Measurements from ENCODE around the gene ARL15.

Gene ARL15

DNA sequence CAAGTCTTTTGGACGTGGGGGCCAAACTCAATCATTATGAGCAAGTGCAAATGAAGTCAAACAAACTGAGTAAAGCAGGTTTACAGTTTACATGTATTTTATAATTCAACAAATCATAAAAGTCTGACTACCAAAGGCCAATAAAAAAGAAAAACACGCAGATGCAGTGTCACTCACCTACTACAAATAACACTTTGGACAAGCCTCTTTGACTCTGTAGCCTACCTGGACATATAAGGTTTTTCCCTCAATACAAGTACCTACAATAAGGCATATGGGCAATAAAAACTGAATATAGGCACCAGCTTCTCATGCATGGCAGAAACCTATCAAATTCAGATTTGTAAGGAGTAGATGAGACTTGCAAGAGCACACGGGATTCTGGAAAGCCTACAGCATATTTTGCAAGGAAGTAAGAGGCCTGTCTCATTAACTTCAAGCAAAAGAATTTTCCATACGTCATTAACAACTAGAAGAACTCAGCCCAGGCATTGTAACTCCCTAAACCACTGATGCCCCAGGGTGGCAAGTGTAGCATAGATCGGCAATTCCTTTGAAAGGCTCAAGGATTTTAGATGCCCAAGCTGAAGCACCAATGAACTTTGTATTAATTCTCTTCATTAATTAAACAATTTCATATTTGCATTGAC, 21.7 kb downstream of the ARL15 start:
- Histone ChIP-seq H3K4me3 (ENCODE audit: low read depth, low read length) (no peak overlapping the region), H3K27me3 (replicated peaks) (no peaks in the 10 kb centered on the region), H3K27ac (no peak overlapping the region), H3K36me3 (replicated peaks) (no peaks in the 10 kb centered on the region)
- TF ChIP-seq CTCF (IDR thresholded peaks at IDR 0.05; ENCODE audit: low read depth, low read length, missing control alignments) = no peak
- in situ Hi-C loops (cut with HindIII; ENCODE audit: low pct_ligation_motif_present, low sequenced_read_pairs) = no loop called here
- DNase-seq = no peak

- in situ Hi-C loops (cut with HindIII; ENCODE audit: low pct_ligation_motif_present, low sequenced_read_pairs) = no loop called here
- no peak overlapping the region for H3K4me3 ChIP-seq (ENCODE audit: low read depth, low read length)
- no peaks in the 10 kb centered on the region for H3K36me3 ChIP-seq (replicated peaks)
- no peaks in the 10 kb centered on the region for H3K27me3 ChIP-seq (replicated peaks)
- DNase-seq = no peak
- TF ChIP-seq CTCF (IDR thresholded peaks at IDR 0.05; ENCODE audit: low read depth, low read length, missing control alignments) = no peak
- no peak overlapping the region for H3K27ac ChIP-seq
These were observed 24.7 kb downstream of the ARL15 start for GRCh38 chr5:54285686-54286085.

- TF ChIP-seq CTCF (IDR thresholded peaks at IDR 0.05; ENCODE audit: low read depth, low read length, missing control alignments) = no peak
- H3K4me3 ChIP-seq (ENCODE audit: low read depth, low read length) = no peak overlapping the region
- no peaks in the 10 kb centered on the region for H3K27me3 ChIP-seq (replicated peaks)
- no peak overlapping the region for H3K27ac ChIP-seq
- no peak for DNase-seq
- in situ Hi-C loops (cut with HindIII; ENCODE audit: low pct_ligation_motif_present, low sequenced_read_pairs) = no loop called here
- no peaks in the 10 kb centered on the region for H3K36me3 ChIP-seq (replicated peaks)
These were observed 25.8 kb downstream of the ARL15 start for GRCh38 chr5:54284586-54284985.

DNA sequence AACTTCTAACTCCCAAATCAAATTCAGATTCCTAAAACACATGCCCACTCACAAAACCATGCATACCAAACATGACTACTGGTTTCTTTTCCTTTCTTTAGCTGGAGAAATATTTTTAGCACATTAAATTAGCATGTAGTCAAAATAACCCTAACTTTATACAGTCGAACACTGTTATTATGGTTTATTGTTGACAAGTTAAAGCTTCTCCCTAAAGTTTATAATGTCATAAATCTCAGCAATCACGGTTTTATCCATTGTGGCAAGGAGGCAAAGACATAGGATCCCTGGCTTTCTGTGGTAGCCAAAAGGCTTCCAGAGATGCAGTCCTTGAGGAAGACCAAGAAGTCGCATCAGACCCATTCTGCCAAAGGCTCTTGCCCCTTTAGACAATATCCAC, 27.5 kb downstream of the ARL15 start:
- Histone ChIP-seq H3K4me3 (ENCODE audit: low read depth, low read length) (no peak overlapping the region), H3K27me3 (replicated peaks) (no peaks in the 10 kb centered on the region), H3K36me3 (replicated peaks) (no peaks in the 10 kb centered on the region), H3K27ac (no peak overlapping the region)
- no peak for DNase-seq
- in situ Hi-C loops (cut with HindIII; ENCODE audit: low pct_ligation_motif_present, low sequenced_read_pairs) = no loop called here
- TF ChIP-seq CTCF (IDR thresholded peaks at IDR 0.05; ENCODE audit: low read depth, low read length, missing control alignments) = no peak

DNA sequence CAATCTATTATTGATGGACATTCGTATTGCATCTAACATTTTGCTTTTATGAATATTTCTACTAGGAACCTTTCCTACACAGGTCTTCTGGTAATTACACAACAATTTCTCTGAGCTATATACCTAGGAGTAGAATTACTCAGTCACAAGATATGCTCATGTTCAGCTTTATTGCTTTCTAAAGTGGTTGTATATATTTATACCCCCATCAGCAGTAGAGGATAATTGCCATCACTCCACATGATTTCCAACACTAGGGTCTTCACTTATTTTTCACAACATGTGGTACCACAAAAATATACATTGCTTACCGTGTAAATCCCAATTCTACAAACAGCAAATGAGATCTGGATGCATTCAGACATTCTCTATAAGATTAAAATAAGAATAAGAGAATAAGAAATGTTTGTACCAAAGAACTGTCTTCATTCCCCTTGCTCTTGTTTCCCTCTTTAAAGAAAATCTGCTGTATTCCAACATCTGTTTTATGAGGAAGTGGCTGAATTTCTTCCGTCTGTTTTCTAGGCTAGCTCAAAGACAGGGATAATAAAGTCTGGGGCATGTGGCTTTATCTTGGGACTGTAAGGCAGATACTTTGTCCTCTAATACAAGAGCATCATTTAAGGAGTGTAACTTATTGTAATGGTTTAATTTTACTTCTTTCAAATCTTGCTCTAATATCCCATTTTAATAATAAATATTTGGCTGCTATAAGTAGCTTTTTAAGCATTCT, 28.2 kb downstream of the ARL15 start:
- in situ Hi-C loops (cut with HindIII; ENCODE audit: low pct_ligation_motif_present, low sequenced_read_pairs) = no loop called here
- no peak overlapping the region for H3K4me3 ChIP-seq (ENCODE audit: low read depth, low read length)
- no peaks in the 10 kb centered on the region for H3K36me3 ChIP-seq (replicated peaks)
- H3K27me3 ChIP-seq (replicated peaks) = no peaks in the 10 kb centered on the region
- no peak for TF ChIP-seq CTCF (IDR thresholded peaks at IDR 0.05; ENCODE audit: low read depth, low read length, missing control alignments)
- no peak overlapping the region for H3K27ac ChIP-seq
- DNase-seq = no peak

All from brain microvascular endothelial cell (primary cell).